Measurements from ENCODE around the gene UTP18.

The UTP18 gene

DNA sequence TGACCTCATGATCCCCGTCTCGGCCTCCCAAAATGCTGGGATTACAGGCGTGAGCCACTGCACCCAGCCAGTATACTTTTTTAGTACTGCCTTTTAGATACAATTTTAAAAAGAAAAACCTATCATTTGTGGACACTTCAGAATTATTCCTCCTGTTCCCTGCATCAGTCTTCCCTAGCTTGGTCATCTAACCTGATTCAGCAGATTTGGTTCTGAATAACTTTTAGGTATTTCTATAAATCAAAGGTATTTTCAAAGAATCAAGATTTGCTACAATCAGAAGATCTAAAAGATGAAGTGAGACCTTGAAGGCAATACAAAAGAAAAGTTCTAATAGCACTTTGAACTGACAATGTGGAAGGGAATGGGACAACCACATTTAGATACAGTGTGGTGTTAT is 30.5 kb upstream of the UTP18 start:
- no peak overlapping the region for H3K4me3 ChIP-seq (ENCODE audit: low read length)
- TF ChIP-seq, protein P1, sequence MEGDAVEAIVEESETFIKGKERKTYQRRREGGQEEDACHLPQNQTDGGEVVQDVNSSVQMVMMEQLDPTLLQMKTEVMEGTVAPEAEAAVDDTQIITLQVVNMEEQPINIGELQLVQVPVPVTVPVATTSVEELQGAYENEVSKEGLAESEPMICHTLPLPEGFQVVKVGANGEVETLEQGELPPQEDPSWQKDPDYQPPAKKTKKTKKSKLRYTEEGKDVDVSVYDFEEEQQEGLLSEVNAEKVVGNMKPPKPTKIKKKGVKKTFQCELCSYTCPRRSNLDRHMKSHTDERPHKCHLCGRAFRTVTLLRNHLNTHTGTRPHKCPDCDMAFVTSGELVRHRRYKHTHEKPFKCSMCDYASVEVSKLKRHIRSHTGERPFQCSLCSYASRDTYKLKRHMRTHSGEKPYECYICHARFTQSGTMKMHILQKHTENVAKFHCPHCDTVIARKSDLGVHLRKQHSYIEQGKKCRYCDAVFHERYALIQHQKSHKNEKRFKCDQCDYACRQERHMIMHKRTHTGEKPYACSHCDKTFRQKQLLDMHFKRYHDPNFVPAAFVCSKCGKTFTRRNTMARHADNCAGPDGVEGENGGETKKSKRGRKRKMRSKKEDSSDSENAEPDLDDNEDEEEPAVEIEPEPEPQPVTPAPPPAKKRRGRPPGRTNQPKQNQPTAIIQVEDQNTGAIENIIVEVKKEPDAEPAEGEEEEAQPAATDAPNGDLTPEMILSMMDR (IDR thresholded peaks at IDR 0.05; ENCODE audit: insufficient read depth, low read depth, low read length, missing control alignments) = no peak
- DNase-seq (ENCODE audit: low read depth) = no peak

DNA sequence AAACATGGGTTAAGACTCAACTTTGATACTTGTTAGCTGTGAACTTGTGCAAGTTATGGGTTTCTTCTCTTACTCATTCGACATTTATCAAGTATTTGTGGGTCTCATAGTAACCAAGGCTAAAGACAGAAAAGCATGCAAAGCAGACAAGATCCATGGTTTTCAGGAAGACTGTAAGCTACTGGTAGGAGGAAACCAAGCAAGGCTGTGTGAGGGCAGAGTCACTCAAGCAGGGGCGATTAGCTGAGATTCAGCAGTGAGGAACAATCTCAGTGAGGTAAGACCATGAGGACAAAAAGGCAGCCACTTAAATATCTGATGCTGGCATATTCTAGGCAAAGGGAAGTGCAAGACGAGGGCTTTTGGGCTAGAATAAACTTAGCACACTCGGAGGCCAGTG is 30.0 kb upstream of the UTP18 start:
- H3K4me3 ChIP-seq (ENCODE audit: low read length) = no peak overlapping the region
- TF ChIP-seq, protein P1 (IDR thresholded peaks at IDR 0.05; ENCODE audit: insufficient read depth, low read depth, low read length, missing control alignments) = no peak
- no peak for DNase-seq (ENCODE audit: low read depth)

DNA sequence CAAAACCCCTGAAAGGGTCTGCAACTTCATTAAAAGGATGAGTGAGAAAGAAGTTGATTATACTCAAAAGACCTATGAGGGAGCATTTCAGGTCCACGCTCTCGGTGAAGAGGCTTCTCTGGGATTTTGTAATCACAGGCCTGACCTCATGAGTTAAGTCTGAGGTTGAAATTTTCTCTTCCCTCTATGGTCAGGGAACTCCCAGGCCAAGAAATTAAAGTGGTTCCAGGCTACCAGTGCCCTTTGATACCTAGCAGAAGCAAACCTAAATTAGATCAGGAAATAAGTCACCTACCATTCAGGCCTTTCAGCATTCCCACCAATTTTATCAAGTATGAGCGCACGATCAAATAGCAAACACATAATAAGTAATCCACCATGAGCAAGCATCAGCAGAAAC is 28.3 kb upstream of the UTP18 start:
- no peak for DNase-seq (ENCODE audit: low read depth)
- TF ChIP-seq, protein P1 (IDR thresholded peaks at IDR 0.05; ENCODE audit: insufficient read depth, low read depth, low read length, missing control alignments) = no peak
- no peak overlapping the region for H3K4me3 ChIP-seq (ENCODE audit: low read length)

DNA sequence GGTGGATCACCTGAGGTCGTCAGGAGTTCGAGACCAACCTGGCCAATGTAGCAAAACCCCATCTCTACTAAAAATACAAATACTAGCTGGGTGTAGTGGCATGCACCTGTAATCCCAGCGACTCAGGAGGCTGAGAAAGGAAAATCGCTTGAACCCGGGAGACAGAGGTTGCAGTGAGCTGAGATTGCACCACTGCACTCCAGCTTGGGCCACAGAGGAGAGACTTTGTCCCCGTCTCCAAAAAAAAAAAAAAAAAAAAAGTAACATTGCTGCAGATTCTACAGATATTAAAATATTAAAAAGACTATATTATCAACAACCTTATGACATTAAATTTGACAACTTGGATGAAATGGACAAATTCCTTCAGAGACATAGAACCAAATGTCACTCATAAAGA is 26.2 kb upstream of the UTP18 start:
- TF ChIP-seq, protein P1 (IDR thresholded peaks at IDR 0.05; ENCODE audit: insufficient read depth, low read depth, low read length, missing control alignments) = no peak

DNA sequence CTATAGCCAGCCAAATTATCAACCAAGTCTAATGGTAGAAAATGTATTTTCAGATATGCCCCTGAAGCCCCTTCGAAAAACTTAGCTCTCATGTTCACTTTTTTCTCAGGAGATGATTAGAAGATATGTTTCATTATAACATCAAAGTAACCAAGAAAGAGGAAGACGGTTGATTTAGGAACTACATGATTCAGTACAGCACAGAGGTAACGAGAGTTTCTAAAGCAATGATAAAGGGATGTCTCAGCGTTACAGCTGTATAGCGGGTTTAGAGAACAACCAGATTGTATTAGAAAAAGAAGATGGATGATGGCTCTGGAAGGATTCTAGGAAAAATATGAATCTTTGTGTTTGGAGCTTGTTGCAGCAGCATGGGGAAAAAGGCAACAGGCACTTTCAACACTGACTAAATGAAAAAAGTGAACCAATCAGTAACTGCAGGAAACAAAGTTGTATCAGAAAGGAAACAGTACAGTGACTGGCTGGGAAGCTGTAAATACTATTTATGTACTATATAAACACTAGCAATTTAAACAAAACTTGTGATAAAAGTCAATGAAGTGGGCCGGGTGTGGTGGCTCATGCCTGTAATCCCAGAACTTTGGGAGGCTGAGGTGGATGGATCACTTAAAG is 22.0 kb upstream of the UTP18 start:
- H3K4me3 ChIP-seq (ENCODE audit: low read length) = no peak overlapping the region
- DNase-seq (ENCODE audit: low read depth) = no peak
- TF ChIP-seq, protein P1 (IDR thresholded peaks at IDR 0.05; ENCODE audit: insufficient read depth, low read depth, low read length, missing control alignments) = no peak

More for the DNA sequence above, 26.2 kb upstream of the UTP18 start:
- no peak for DNase-seq (ENCODE audit: low read depth)
- no peak overlapping the region for H3K4me3 ChIP-seq (ENCODE audit: low read length)

DNA sequence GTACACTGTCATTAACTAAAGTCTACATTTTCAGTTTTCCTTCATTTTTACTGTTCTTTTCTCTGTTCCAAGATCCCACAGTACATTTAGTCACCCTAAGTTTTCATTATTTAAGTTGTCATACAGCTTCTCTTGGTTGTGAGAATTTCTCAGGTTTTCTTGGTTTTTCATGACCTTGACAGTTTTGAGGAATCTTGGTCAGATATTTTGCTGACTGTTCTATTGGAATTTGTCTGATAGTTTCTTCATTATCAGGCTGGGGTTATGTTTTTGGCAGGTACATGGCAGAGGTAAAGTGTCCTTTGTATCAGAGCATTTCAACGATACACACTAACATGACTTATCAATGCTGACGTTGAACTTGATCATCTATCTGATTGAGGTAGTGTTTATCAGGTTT is 20.1 kb upstream of the UTP18 start:
- no peak overlapping the region for H3K4me3 ChIP-seq (ENCODE audit: low read length)
- DNase-seq (ENCODE audit: low read depth) = no peak
- TF ChIP-seq, protein P1 (IDR thresholded peaks at IDR 0.05; ENCODE audit: insufficient read depth, low read depth, low read length, missing control alignments) = no peak

DNA sequence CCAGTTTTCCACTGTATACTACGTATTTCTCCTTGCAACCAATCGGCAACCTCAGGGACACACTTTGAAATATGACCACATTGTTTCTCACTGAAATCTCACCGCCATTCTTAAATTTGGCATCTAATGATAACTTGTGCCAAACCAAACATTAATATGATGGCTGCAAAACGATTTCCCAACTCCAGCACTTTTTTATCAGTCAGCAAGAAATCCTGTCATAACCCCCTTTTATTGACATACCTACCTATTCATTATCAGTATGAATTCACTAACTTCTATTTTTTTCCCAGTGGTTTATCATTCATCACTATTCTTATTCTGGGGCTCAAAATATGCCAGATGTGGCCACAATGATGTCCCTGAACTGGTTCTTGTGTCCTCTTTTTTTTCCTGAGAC is 16.3 kb upstream of the UTP18 start:
- TF ChIP-seq, protein P1 (IDR thresholded peaks at IDR 0.05; ENCODE audit: insufficient read depth, low read depth, low read length, missing control alignments) = no peak
- no peak overlapping the region for H3K4me3 ChIP-seq (ENCODE audit: low read length)
- no peak for DNase-seq (ENCODE audit: low read depth)

Measured in epithelial cell of esophagus (primary cell).